ENCODE data around the gene SLC35G6. TPM values are rescaled to one million over a fixed set of nuclear protein-coding genes. Genes with fewer than 3 reads are reported as not detected.

The SLC35G6 gene
- total and polyA plus RNA-seq, 2 of the 13 experiments (the other 11 are each of a cell fraction or from before 2014, with no cell fraction given): 0.07 TPM; not detected in 1

DNA sequence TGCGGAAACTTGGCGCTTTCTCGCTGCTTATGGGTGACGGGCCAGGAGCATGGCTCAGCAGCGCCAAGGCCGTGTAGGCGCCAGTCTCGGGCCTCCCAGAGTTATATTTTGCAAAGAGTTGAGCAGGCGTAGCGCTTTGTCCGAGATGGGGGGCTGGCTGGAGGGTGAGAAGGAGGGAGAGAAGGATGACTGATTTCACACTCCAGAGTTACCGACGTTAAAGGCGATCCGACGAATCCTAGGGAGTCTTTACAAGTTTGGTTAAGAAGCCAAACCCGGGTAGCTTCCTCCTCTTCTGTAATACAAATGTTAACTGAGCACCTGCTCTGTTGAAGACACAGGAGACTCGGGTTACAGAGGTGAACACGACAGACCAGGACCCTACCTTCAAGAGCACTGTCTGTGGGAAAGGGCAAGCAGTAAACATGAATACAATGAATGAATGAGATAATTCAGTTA, 3.7 kb downstream of the SLC35G6 start (continued):
- TF ChIP-seq ZNF609 (CRISPR knock-in tag; IDR thresholded peaks at IDR 0.05; ENCODE audit: borderline replicate concordance): 0 out of 2 replicates have a peak, but pooled peaks have one; percentile 7
- TF ChIP-seq MIER3 (CRISPR knock-in tag; IDR thresholded peaks at IDR 0.05; ENCODE audit: borderline replicate concordance): no peak
- TF ChIP-seq, protein P1, sequence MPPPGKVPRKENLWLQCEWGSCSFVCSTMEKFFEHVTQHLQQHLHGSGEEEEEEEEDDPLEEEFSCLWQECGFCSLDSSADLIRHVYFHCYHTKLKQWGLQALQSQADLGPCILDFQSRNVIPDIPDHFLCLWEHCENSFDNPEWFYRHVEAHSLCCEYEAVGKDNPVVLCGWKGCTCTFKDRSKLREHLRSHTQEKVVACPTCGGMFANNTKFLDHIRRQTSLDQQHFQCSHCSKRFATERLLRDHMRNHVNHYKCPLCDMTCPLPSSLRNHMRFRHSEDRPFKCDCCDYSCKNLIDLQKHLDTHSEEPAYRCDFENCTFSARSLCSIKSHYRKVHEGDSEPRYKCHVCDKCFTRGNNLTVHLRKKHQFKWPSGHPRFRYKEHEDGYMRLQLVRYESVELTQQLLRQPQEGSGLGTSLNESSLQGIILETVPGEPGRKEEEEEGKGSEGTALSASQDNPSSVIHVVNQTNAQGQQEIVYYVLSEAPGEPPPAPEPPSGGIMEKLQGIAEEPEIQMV (CRISPR knock-in tag; IDR thresholded peaks at IDR 0.05; ENCODE audit: low read depth): no peak
- peak; percentile 68; the same call in 1 of the 2 replicates for TF ChIP-seq BRD4 (CRISPR knock-in tag; IDR thresholded peaks at IDR 0.05)
- TF ChIP-seq ZSCAN5A (CRISPR knock-in tag; IDR thresholded peaks at IDR 0.05; ENCODE audit: borderline replicate concordance): peak; percentile 70; the same call in 1 of the 2 replicates
- peak; percentile 80; the same call in 1 of the 2 replicates for TF ChIP-seq ZNF121 (CRISPR knock-in tag; IDR thresholded peaks at IDR 0.05)
- no peak for TF ChIP-seq RARG (CRISPR knock-in tag; IDR thresholded peaks at IDR 0.05; ENCODE audit: low read depth)
- TF ChIP-seq ZNF790 (CRISPR knock-in tag; IDR thresholded peaks at IDR 0.05; ENCODE audit: borderline replicate concordance): peak; percentile 66; the same call in 1 of the 2 replicates
- TF ChIP-seq UBTF (CRISPR knock-in tag; IDR thresholded peaks at IDR 0.05): no peak
- TF ChIP-seq REPIN1 (CRISPR knock-in tag; IDR thresholded peaks at IDR 0.05; ENCODE audit: borderline replicate concordance, low read depth): no peak
- TF ChIP-seq CHD4 (IDR thresholded peaks at IDR 0.05; ENCODE audit: borderline replicate concordance, low read length): peak; percentile 62; the same call in 1 of the 2 replicates
- no peak for TF ChIP-seq SUZ12 (IDR thresholded peaks at IDR 0.05; ENCODE audit: low read depth, low read length)
- no peak for TF ChIP-seq TRIM24 (CRISPR knock-in tag; IDR thresholded peaks at IDR 0.05)

Measured in HepG2 (cell line).